Measurements from ENCODE around the gene CHMP5. TPM values are rescaled to one million over a fixed set of nuclear protein-coding genes. Genes with fewer than 3 reads are reported as not detected.

Gene CHMP5
- polyA plus RNA-seq, 1 donor (not counting 4 experiments of a cell fraction or from before 2014, with no cell fraction given) = 132 TPM

GRCh38 chr9:33265211-33265865 is 489 bp downstream of the CHMP5 start:
- no peak for FAIRE-seq
- Histone ChIP-seq H3K9ac (ENCODE audit: control insufficient read depth, extremely low read depth, insufficient read depth, low read length) (peak overlapping the region; percentile 97), H3K27me3 (ENCODE audit: control insufficient read depth, extremely low read depth, insufficient read depth, low read length) (no peaks in the 10 kb centered on the region), H3K27ac (ENCODE audit: control insufficient read depth, insufficient read depth, low read length) (peak overlapping the region; percentile 89), H2AFZ (ENCODE audit: control insufficient read depth, low read length) (peak overlapping the region; percentile 54), H3K36me3 (ENCODE audit: control insufficient read depth in 2 of 2, extremely low read depth in 1 of 2, insufficient read depth in 2 of 2, low read length in 2 of 2) (peaks cover 8 to 12% of the 10 kb centered on the region in 2 experiments), H3K4me3 (ENCODE audit: control insufficient read depth in 2 of 3, extremely low read depth in 1 of 3, insufficient read depth in 2 of 3, low read depth in 1 of 3, low read length in 3 of 3) (peak overlapping the region; percentile 70 to 98 (median 93)), H3K79me2 (ENCODE audit: control insufficient read depth, insufficient read depth, low read length) (peaks cover 42% of the 10 kb centered on the region), H3K9me1 (ENCODE audit: control insufficient read depth, extremely low read depth, insufficient read depth, low read length) (no peaks in the 10 kb centered on the region), H3K4me2 (ENCODE audit: control insufficient read depth, extremely low read depth, insufficient read depth, low read depth, low read length) (peak overlapping the region; percentile 72), H4K20me1 (ENCODE audit: control insufficient read depth, extremely low read depth, insufficient read depth, low read length) (no peaks in the 10 kb centered on the region), H3K9me3 (ENCODE audit: control insufficient read depth, low read depth, low read length) (no peaks in the 10 kb centered on the region), H3K4me1 (ENCODE audit: control insufficient read depth, extremely low read depth, insufficient read depth, low read length) (peaks cover 18% of the 10 kb centered on the region)
- DNase-seq (ENCODE audit: low read depth, low spot score) = no peak
- dilution Hi-C loops (cut with MboI; ENCODE audit: extremely low pct_ligation_motif_present, low sequenced_read_pairs) = no loop called here
- no peak for TF ChIP-seq EZH2 (IDR thresholded peaks at IDR 0.05; ENCODE audit: low read length)
- no peak for TF ChIP-seq CTCF (optimal IDR thresholded peaks at IDR 0.05 in 1 of 3, IDR thresholded peaks at IDR 0.05 in 1 of 3, conservative IDR thresholded peaks at IDR 0.05 in 1 of 3; ENCODE audit: extremely low read depth in 1 of 3, insufficient read depth in 2 of 3, low read length in 3 of 3)

GRCh38 chr9:33267151-33267767 is 2.4 kb downstream of the CHMP5 start:
- no peaks in the 10 kb centered on the region for H3K9me1 ChIP-seq (ENCODE audit: control insufficient read depth, extremely low read depth, insufficient read depth, low read length)
- H4K20me1 ChIP-seq (ENCODE audit: control insufficient read depth, extremely low read depth, insufficient read depth, low read length) = no peaks in the 10 kb centered on the region
- no peak overlapping the region for H3K27ac ChIP-seq (ENCODE audit: control insufficient read depth, insufficient read depth, low read length)
- H3K4me2 ChIP-seq (ENCODE audit: control insufficient read depth, extremely low read depth, insufficient read depth, low read depth, low read length) = no peak overlapping the region
- no peak overlapping the region for H2AFZ ChIP-seq (ENCODE audit: control insufficient read depth, low read length)
- H3K9me3 ChIP-seq (ENCODE audit: control insufficient read depth, low read depth, low read length) = no peaks in the 10 kb centered on the region
- H3K4me1 ChIP-seq (ENCODE audit: control insufficient read depth, extremely low read depth, insufficient read depth, low read length) = peaks cover 18% of the 10 kb centered on the region
- TF ChIP-seq EZH2 (IDR thresholded peaks at IDR 0.05; ENCODE audit: low read length) (no peak), CTCF (optimal IDR thresholded peaks at IDR 0.05 in 1 of 3, IDR thresholded peaks at IDR 0.05 in 1 of 3, conservative IDR thresholded peaks at IDR 0.05 in 1 of 3; ENCODE audit: extremely low read depth in 1 of 3, insufficient read depth in 2 of 3, low read length in 3 of 3) (no peak)
- FAIRE-seq (no peak), DNase-seq (ENCODE audit: low read depth, low spot score) (no peak)
- no peak overlapping the region for H3K9ac ChIP-seq (ENCODE audit: control insufficient read depth, extremely low read depth, insufficient read depth, low read length)
- peaks cover 37% of the 10 kb centered on the region for H3K79me2 ChIP-seq (ENCODE audit: control insufficient read depth, insufficient read depth, low read length)
- H3K27me3 ChIP-seq (ENCODE audit: control insufficient read depth, extremely low read depth, insufficient read depth, low read length) = no peaks in the 10 kb centered on the region
- dilution Hi-C loops (cut with MboI; ENCODE audit: extremely low pct_ligation_motif_present, low sequenced_read_pairs) = no loop called here
- H3K4me3 ChIP-seq (ENCODE audit: control insufficient read depth in 2 of 3, extremely low read depth in 1 of 3, insufficient read depth in 2 of 3, low read depth in 1 of 3, low read length in 3 of 3) = no peak overlapping the region
- peaks cover 15 to 16% of the 10 kb centered on the region in 2 experiments for H3K36me3 ChIP-seq (ENCODE audit: control insufficient read depth in 2 of 2, extremely low read depth in 1 of 2, insufficient read depth in 2 of 2, low read length in 2 of 2)
